Naive thymus-derived CD4-positive, alpha-beta T cell (primary cell): ENCODE measurements around the gene SRPK2. TPM values are rescaled to one million over a fixed set of nuclear protein-coding genes. Genes with fewer than 3 reads are reported as not detected.
A peak's percentile ranks its signal among the peaks of the same experiment; 100 is the strongest.
"Not testable (repeated sequence)": the region's sequence is repeated elsewhere in the genome, so short reads cannot be mapped to it uniquely, and the experiment has no call there.

Experiments
- ATAC-seq: fragments of 150-1000 bp; cut with Tn5 transposase; 2 replicates; pipeline ENCODE4 v1.10.0; 2021; ENCODE audit warnings: mild to moderate bottlenecking, moderate library complexity
- CTCF ChIA-PET: fragments of 350-600 bp; sonication (Branson Sonifier 250); formaldehyde crosslinking; loops from one replicate; lab custom pipeline; 2021; ENCODE audit warnings: antibody characterized with exemption; lab: Charles Lee
- POLR2A ChIA-PET: fragments of 350-600 bp; sonication (Branson Sonifier 250); formaldehyde crosslinking; loops from one replicate; lab custom pipeline; 2021; ENCODE audit warnings: antibody characterized with exemption, inconsistent platforms; lab: Charles Lee
- DNase-seq, 9 donors: peaks; one replicate each; pipeline versions ENCODE4 v3.0.0 to v3.0.0-alpha.2; 2020 to 2022; ENCODE audit warnings: mixed read lengths in 1 of 9
- H3K27ac ChIP-seq: one replicate; pipeline ENCODE4 v1.7.0; 2013; ENCODE audit warnings: mild to moderate bottlenecking, low read depth, low read length, moderate library complexity
- H3K27me3 ChIP-seq, 2 donors: one replicate each; pipeline ENCODE4 v1.7.0; 2013; ENCODE audit warnings: low read length in 2 of 2, mild to moderate bottlenecking in 2 of 2, moderate library complexity in 2 of 2; ENCODE audit not compliant: control insufficient read depth in 2 of 2, insufficient read depth in 2 of 2
- H3K36me3 ChIP-seq, 3 experiments: 1 replicate in 2 of 3; 2 replicates in 1 of 3; pipeline ENCODE4 v1.7.0; 2013; ENCODE audit warnings: low read length in 3 of 3, mild to moderate bottlenecking in 3 of 3, moderate library complexity in 1 of 3; ENCODE audit not compliant: insufficient read depth in 3 of 3, control insufficient read depth in 2 of 3
- H3K4me1 ChIP-seq, 2 donors: one replicate each; pipeline ENCODE4 v1.7.0; 2013; ENCODE audit warnings: low read length in 2 of 2, mild to moderate bottlenecking in 2 of 2, moderate library complexity in 1 of 2; ENCODE audit not compliant: control insufficient read depth in 2 of 2, insufficient read depth in 2 of 2
- H3K4me3 ChIP-seq: 2 replicates; pipeline ENCODE4 v1.7.0; 2013; ENCODE audit warnings: mild to moderate bottlenecking, low read length
- H3K9me3 ChIP-seq, 3 experiments: 1 replicate in 2 of 3; 2 replicates in 1 of 3; pipeline ENCODE4 v1.7.0; 2013; ENCODE audit warnings: low read length in 3 of 3; ENCODE audit not compliant: control insufficient read depth in 2 of 3
- H3K27ac Mint-ChIP-seq, 9 donors: one replicate each; pipeline ENCODE4 v1.8.0; 2020 to 2022; ENCODE audit warnings: mixed read lengths in 9 of 9, mild to moderate bottlenecking in 8 of 9, moderate library complexity in 5 of 9, inconsistent platforms in 2 of 9
- H3K27me3 Mint-ChIP-seq, 5 donors: one replicate each; pipeline ENCODE4 v1.8.0; 2021 to 2022; ENCODE audit warnings: mixed read lengths in 5 of 5, mild to moderate bottlenecking in 1 of 5
- H3K36me3 Mint-ChIP-seq, 5 donors: one replicate each; pipeline ENCODE4 v1.8.0; 2020 to 2022; ENCODE audit warnings: mixed read lengths in 5 of 5, mild to moderate bottlenecking in 3 of 5, inconsistent platforms in 1 of 5
- H3K4me1 Mint-ChIP-seq, 7 donors: one replicate each; pipeline ENCODE4 v1.8.0; 2020 to 2022; ENCODE audit warnings: mixed read lengths in 7 of 7, mild to moderate bottlenecking in 3 of 7, inconsistent platforms in 1 of 7
- H3K4me3 Mint-ChIP-seq, 10 donors: one replicate each; pipeline ENCODE4 v1.8.0; 2020 to 2022; ENCODE audit warnings: mild to moderate bottlenecking in 10 of 10, mixed read lengths in 10 of 10, moderate library complexity in 6 of 10, inconsistent platforms in 2 of 10
- H3K9me3 Mint-ChIP-seq, 11 donors: one replicate each; pipeline ENCODE4 v1.8.0; 2020 to 2022; ENCODE audit warnings: mixed read lengths in 11 of 11, mild to moderate bottlenecking in 4 of 11, inconsistent platforms in 1 of 11, moderate library complexity in 1 of 11
- intact Hi-C, 2 donors: fragments of 100-400 bp; cut with micrococcal nuclease; formaldehyde crosslinking; loops; one replicate each; pipeline ENCODE4 v1.15.1; 2023
- polyA plus RNA-seq, 2 donors: library from polyadenylated mRNA; unstranded; fragments of 300-500 nt; fragmentation: Illumina TruSeq; gene quantifications; one replicate each; pipeline ENCODE4 v1.2.3, GENCODE V29; 2021
- total RNA-seq, 6 experiments: library from RNA in 5 of 6; stranded (reverse) in 5 of 6; gene quantifications; 1 replicate in 5 of 6; 2 replicates in 1 of 6; pipeline ENCODE4 v1.2.3 and lab custom pipeline; 2021 to 2026

SRPK2 gene
- total RNA-seq, result 10 to 100 TPM; 45.1 to 56.7 (median 46.8) TPM
- 10 to 100 TPM; 40.2 to 52.8 TPM for polyA plus RNA-seq
- 70.4 reads per million, percentile 78 among the genes with 10 or more reads in this experiment for total RNA-seq (lab: John Stamatoyannopoulos, UW)

DNA sequence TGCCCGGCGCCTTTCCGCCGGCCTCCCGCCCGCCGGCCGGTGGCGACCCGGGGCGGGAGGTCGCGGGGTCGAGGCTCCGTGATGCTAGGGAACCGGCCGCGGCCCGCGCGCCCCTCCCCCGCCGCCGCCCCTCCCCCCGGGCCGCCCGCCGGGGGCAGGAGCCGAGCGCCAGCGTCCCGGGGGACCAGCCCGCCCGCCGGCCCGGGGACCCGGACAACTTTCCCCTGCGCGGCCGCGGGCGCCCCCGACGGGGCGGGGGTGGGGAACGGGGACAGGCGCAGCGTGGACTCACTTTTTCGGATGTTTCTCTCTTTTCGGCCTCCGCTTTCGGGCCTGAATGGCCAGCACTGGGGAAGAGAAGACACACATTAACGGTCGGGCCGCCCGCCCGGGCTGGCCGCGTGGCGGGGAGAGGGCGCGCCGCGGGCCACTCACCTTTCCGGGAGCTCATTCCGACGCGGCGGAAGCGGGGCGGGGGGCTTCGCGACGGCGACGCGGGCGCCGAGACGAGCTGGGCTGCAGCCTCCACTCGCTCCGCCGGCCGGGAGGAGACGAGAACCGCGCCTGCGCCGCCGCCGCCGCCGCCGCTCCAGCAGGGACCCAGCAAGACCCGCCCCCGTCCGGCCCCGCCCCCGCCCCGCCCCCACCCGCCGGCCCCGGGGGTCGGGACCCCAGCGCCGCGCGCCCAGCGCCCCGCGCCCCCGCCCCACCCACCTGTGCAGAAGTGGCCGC, at the start of gene SRPK2:
Gene SRPK2, minus strand, starts transcription at position 566 of the 732 bp plus-strand sequence.
- H3K27ac Mint-ChIP-seq, result peak within 1 kb of the TSS; percentile 90 to 99 (median 95)
- ChIA-PET POLR2A (interaction anchor here (0.6 to 3.4 kb wide), 6 partner anchors 7 to 407 kb away, joined by 3 to 17 read pairs (median 4); partner anchors contain the start of genes KMT2E and RINT1), CTCF (interaction anchor here (1.1 kb wide), 1 partner anchor 375 kb away, joined by 3 read pairs; the partner anchor contains the start of gene KMT2E)
- ATAC-seq (peak; percentile 86), DNase-seq (peak; percentile 61 to 79 (median 73))
- peak within 1 kb of the TSS; percentile 91 to 100 (median 98) for H3K4me3 Mint-ChIP-seq
- peaks cover 0 to 2% (median 0%) of the 10 kb centered on the region in 11 donors for H3K9me3 Mint-ChIP-seq
- peaks cover 0 to 7% (median 5%) of the 10 kb centered on the region in 5 donors for H3K36me3 Mint-ChIP-seq
- intact Hi-C loops, result loop anchor here (1.0 to 10.0 kb wide), 10 partner anchors 36 to 444 kb away; partner anchors contain the start of gene RINT1 (in 2 of the 2)
- peaks cover 0 to 2% (median 0%) of the 10 kb centered on the region in 5 donors for H3K27me3 Mint-ChIP-seq
- Histone ChIP-seq H3K27me3 (no peaks in the 10 kb centered on the region), H3K4me3 (peak within 1 kb of the TSS; percentile 77), H3K9me3 (no peaks in the 10 kb centered on the region), H3K4me1 (peaks cover 5 to 12% of the 10 kb centered on the region in 2 donors), H3K27ac (peak within 1 kb of the TSS; percentile 82), H3K36me3 (no peaks in the 10 kb centered on the region)
- peaks cover 19 to 46% (median 40%) of the 10 kb centered on the region in 7 donors for H3K4me1 Mint-ChIP-seq

DNA sequence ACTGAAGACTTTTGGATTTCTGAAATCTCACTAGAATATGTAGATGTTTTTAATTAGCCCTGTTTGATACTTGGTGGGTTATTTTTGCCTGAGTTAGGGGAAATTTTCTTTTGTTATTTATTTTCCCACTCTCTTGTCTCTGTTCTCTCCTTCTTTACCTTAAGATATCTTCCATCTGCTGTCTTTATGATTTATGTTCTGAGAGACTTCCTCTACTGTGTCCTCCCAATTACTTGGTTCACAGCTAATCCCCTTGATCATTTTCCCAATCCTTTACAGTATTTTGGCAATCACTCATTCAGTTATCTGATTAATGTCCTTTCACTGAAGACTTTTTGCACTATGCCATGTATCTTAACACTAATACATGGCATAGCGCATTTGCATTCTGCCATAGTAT, 49.5 kb upstream of the SRPK2 start:
- H3K27me3 ChIP-seq, result no peaks in the 10 kb centered on the region
- ChIA-PET POLR2A (no interaction called here), CTCF (no interaction called here)
- Mint-ChIP-seq H3K4me3 (no peak overlapping the region), H3K36me3 (no peaks in the 10 kb centered on the region), H3K27me3 (no peaks in the 10 kb centered on the region), H3K27ac (peak overlapping the region in 1 of 9 donors; percentile 13), H3K4me1 (peaks cover 0 to 4% (median 0%) of the 10 kb centered on the region in 7 donors), H3K9me3 (peaks cover 0 to 2% (median 0%) of the 10 kb centered on the region in 11 donors)
- H3K4me3 ChIP-seq, result no peak overlapping the region
- intact Hi-C loops, result no loop called here
- H3K9me3 ChIP-seq, result no peaks in the 10 kb centered on the region
- no peaks in the 10 kb centered on the region for H3K4me1 ChIP-seq
- H3K36me3 ChIP-seq, result no peaks in the 10 kb centered on the region
- DNase-seq (no peak), ATAC-seq (no peak)
- H3K27ac ChIP-seq, result no peak overlapping the region

DNA sequence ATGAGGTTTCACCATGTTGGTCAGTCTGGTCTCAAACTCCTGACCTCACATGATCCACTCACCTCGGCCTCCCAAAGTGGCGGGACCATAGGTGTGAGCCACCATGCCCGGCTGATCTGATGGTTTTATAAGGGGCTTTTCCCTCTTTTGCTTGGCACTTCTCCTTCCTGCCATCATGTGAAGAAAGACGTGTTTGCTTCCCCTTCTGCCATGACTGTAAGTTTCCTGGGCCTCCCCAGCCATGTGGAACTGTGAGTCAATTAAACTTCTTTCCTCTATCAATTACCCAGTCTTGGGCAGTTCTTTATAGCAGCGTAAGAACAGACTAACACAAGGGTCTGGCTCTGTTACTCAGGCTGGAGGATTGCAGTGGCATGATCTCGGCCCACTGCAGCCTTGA, 48.6 kb upstream of the SRPK2 start:
- H3K36me3 ChIP-seq, H3K4me1 Mint-ChIP-seq, CTCF ChIA-PET, H3K36me3 Mint-ChIP-seq, POLR2A ChIA-PET, H3K27ac ChIP-seq, ATAC-seq, intact Hi-C loops, H3K27me3 ChIP-seq, H3K4me3 Mint-ChIP-seq, H3K9me3 ChIP-seq, H3K9me3 Mint-ChIP-seq, H3K27ac Mint-ChIP-seq, H3K27me3 Mint-ChIP-seq, DNase-seq, H3K4me3 ChIP-seq, H3K4me1 ChIP-seq: not testable (repeated sequence)

GRCh38 chr7:105429746-105430612, 41.3 kb upstream of the SRPK2 start:
- ATAC-seq (peak; percentile 76), DNase-seq (peak in 8 of 9 donors; percentile 9 to 66 (median 58))
- Mint-ChIP-seq H3K27me3 (no peaks in the 10 kb centered on the region), H3K27ac (peak overlapping the region in 1 of 9 donors; percentile 19), H3K36me3 (no peaks in the 10 kb centered on the region), H3K9me3 (no peaks in the 10 kb centered on the region), H3K4me3 (no peak overlapping the region), H3K4me1 (peaks cover 0 to 5% (median 0%) of the 10 kb centered on the region in 7 donors)
- Histone ChIP-seq H3K27me3 (no peaks in the 10 kb centered on the region), H3K27ac (no peak overlapping the region), H3K4me1 (no peaks in the 10 kb centered on the region), H3K36me3 (no peaks in the 10 kb centered on the region), H3K9me3 (no peaks in the 10 kb centered on the region), H3K4me3 (no peak overlapping the region)
- ChIA-PET CTCF (interaction anchor here (0.5 to 1.9 kb wide), 6 partner anchors 46 to 802 kb away, joined by 3 to 10 read pairs (median 4); no protein-coding TSS in a partner anchor), POLR2A (interaction anchor here (0.6 to 1.0 kb wide), 2 partner anchors 35 to 446 kb away, joined by 3 read pairs; no protein-coding TSS in a partner anchor)
- intact Hi-C loops, result loop anchor here (1.0 to 5.0 kb wide), 11 partner anchors 41 to 507 kb away; partner anchors contain the start of gene SRPK2 (in 1 of the 2)

DNA sequence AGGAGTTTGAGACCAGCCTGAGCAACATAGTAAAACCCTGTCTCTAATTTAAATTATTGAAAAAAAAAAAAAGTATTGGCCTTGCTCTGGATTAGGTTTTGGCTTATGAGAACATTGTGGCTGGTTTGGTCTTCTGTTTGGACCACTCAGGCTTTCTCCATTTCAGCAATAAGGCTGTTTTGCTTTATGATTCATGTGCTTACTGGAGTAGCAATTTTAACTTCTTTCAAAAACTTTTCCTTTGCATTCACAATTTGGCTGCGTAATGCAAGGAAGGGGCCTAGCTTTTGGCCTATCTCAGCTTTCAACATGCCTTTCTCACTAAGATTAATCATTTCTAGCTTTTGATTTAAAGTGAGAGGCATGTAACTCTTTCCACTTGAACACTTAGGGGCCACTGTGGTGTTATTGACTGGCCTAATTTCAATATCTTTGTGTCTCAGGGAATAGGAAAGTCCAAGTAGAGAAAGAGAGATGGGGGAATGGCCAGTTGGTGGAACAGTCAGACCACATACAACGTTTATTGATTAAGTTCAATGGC, 38.0 kb upstream of the SRPK2 start:
- H3K4me1 ChIP-seq, result no peaks in the 10 kb centered on the region
- peaks cover 0 to 5% (median 0%) of the 10 kb centered on the region in 7 donors for H3K4me1 Mint-ChIP-seq
- H3K36me3 ChIP-seq, result no peaks in the 10 kb centered on the region
- ChIA-PET POLR2A (no interaction called here), CTCF (interaction anchor here (0.6 to 2.5 kb wide), 4 partner anchors 12 to 446 kb away, joined by 3 to 8 read pairs (median 4); no protein-coding TSS in a partner anchor)
- H3K4me3 ChIP-seq, result no peak overlapping the region
- H3K27ac ChIP-seq, result no peak overlapping the region
- no peak for DNase-seq
- H3K9me3 Mint-ChIP-seq, result peaks cover 0 to 2% (median 0%) of the 10 kb centered on the region in 11 donors
- H3K27ac Mint-ChIP-seq, result no peak overlapping the region
- H3K27me3 ChIP-seq, result no peaks in the 10 kb centered on the region
- no peaks in the 10 kb centered on the region for H3K36me3 Mint-ChIP-seq
- intact Hi-C loops, result loop anchor here in 1 of 2 donors (5.0 kb wide), 1 partner anchor 384 kb away; no protein-coding TSS in a partner anchor
- H3K4me3 Mint-ChIP-seq, result no peak overlapping the region
- H3K9me3 ChIP-seq, result no peaks in the 10 kb centered on the region
- ATAC-seq, result no peak
- H3K27me3 Mint-ChIP-seq, result no peaks in the 10 kb centered on the region

DNA sequence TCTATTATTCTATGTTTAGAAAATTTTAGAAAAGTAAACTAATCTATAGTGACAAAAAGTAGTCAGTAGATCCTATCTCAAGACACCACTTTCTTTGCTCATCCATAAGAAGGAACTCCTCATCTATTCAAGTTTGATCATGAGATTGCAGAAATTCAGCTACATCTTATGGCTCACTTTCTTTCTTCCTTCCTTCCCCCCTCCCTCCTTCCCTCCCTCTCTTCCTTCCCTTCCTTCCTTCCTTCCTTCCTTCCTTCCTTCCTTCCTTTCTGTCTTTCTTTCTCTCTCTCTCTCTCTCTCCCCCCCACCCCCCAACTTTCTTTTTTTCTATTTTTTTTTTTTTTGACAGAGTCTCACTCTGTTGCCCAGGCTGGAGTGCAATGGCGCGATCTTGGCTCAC, 35.3 kb upstream of the SRPK2 start:
- Mint-ChIP-seq H3K4me3 (no peak overlapping the region), H3K27ac (no peak overlapping the region), H3K4me1 (peaks cover 0 to 3% (median 0%) of the 10 kb centered on the region in 7 donors), H3K36me3 (no peaks in the 10 kb centered on the region), H3K27me3 (no peaks in the 10 kb centered on the region), H3K9me3 (peaks cover 0 to 2% (median 0%) of the 10 kb centered on the region in 11 donors)
- H3K4me3 ChIP-seq, result no peak overlapping the region
- no peak overlapping the region for H3K27ac ChIP-seq
- ChIA-PET CTCF (no interaction called here), POLR2A (interaction anchor here (1.2 kb wide), 1 partner anchor 189 kb away, joined by 3 read pairs; no protein-coding TSS in a partner anchor)
- DNase-seq (no peak), ATAC-seq (no peak)
- no peaks in the 10 kb centered on the region for H3K4me1 ChIP-seq
- H3K36me3 ChIP-seq, result no peaks in the 10 kb centered on the region
- no peaks in the 10 kb centered on the region for H3K9me3 ChIP-seq
- intact Hi-C loops, result no loop called here
- H3K27me3 ChIP-seq, result no peaks in the 10 kb centered on the region
